Upper lobe of left lung (tissue), 4 donors: ENCODE results near the gene CHST11.

Experiments
- POLR2A ChIP-seq, 4 donors: fragments of 450-650 bp; IDR thresholded peaks; one replicate each; pipeline ENCODE4 v1.5.1; 2016 to 2017; ENCODE audit warnings: antibody characterized with exemption in 4 of 4, mild to moderate bottlenecking in 2 of 4
- POLR2AphosphoS5 ChIP-seq, 2 donors: sonication (generic); formaldehyde crosslinking; IDR thresholded peaks; one replicate each; pipeline ENCODE4 v1.5.1; 2017; ENCODE audit warnings: antibody characterized with exemption in 2 of 2
- TF ChIP-seq, protein P1 (sequence below), 6 experiments: fragments of 450-650 bp in 4 of 6; fragments of 200-600 bp in 2 of 6; sonication (generic) in 2 of 6; IDR thresholded peaks; one replicate each; pipeline ENCODE4 v1.5.1; 2016 to 2019; ENCODE audit warnings: antibody characterized with exemption in 6 of 6

DNA sequence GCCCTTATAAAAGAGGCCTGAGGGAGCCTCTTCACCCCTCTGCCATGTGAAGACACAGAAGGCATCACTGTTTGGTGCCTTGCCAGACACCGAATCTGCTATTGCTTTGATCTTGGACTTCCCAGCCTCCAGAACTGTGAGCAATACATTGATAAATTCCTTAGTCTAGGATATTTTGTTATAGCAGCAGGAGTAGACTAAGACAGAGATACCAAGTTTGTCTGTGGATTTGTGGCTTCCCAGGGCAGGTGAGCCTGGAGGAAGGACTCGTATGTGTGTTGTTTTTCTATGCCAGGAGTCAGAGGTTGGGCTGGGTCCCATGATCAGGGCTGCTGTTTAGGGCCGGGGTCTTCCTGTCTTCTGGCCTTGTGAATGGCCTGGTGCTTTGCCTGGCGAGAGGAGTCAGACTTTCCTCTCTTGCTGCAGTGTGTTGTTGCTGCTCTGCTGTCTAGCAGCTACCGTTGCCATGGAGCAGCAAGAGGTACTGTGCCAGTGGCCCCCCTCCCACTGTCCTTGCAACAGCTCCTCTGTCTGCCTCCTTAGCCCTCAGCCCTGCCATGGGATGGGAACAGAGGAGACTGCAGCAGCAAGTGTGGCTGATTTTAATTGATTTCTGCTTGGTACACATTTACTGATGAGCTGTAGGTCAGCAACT, 111.2 kb downstream of the CHST11 start:
- TF ChIP-seq, protein P1, sequence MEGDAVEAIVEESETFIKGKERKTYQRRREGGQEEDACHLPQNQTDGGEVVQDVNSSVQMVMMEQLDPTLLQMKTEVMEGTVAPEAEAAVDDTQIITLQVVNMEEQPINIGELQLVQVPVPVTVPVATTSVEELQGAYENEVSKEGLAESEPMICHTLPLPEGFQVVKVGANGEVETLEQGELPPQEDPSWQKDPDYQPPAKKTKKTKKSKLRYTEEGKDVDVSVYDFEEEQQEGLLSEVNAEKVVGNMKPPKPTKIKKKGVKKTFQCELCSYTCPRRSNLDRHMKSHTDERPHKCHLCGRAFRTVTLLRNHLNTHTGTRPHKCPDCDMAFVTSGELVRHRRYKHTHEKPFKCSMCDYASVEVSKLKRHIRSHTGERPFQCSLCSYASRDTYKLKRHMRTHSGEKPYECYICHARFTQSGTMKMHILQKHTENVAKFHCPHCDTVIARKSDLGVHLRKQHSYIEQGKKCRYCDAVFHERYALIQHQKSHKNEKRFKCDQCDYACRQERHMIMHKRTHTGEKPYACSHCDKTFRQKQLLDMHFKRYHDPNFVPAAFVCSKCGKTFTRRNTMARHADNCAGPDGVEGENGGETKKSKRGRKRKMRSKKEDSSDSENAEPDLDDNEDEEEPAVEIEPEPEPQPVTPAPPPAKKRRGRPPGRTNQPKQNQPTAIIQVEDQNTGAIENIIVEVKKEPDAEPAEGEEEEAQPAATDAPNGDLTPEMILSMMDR (IDR thresholded peaks at IDR 0.05) = no peak
- TF ChIP-seq POLR2A (IDR thresholded peaks at IDR 0.05) (no peak), POLR2AphosphoS5 (IDR thresholded peaks at IDR 0.05) (no peak)
